NCI-H1092 treated with DMSO at 0.1 percent for 48 hours (cell line): ENCODE results near the gene PPFIA1.

Experiments
- DNase-seq: peaks from one replicate; lab custom pipeline; 2025; lab: John Stamatoyannopoulos, UW

PPFIA1 gene

DNA sequence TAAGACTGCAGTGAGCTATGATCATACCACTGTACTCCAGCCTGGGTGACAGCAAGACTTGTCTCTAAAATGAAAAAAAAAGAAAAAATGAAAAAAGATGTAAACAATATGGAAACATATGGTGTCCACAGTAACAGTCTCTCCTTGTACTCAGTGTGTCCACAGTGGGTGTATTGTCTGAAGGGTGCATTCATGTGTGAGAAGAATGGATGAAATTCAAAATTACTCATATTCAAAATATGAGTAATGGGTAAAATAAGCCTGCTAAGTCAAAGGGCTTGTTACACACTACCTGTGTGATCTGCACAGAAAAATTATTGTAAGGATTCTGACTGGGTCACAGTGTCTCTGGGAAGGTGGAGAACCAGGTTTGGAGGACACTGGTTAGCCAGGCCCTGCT, 26.9 kb downstream of the PPFIA1 start:
- DNase-seq: no peak

GRCh38 chr11:70298243-70298915, 27.9 kb downstream of the PPFIA1 start:
- DNase-seq: no peak

GRCh38 chr11:70299636-70300035, 29.1 kb downstream of the PPFIA1 start:
- DNase-seq: no peak

GRCh38 chr11:70301191-70301590, 30.7 kb downstream of the PPFIA1 start:
- DNase-seq: no peak

DNA sequence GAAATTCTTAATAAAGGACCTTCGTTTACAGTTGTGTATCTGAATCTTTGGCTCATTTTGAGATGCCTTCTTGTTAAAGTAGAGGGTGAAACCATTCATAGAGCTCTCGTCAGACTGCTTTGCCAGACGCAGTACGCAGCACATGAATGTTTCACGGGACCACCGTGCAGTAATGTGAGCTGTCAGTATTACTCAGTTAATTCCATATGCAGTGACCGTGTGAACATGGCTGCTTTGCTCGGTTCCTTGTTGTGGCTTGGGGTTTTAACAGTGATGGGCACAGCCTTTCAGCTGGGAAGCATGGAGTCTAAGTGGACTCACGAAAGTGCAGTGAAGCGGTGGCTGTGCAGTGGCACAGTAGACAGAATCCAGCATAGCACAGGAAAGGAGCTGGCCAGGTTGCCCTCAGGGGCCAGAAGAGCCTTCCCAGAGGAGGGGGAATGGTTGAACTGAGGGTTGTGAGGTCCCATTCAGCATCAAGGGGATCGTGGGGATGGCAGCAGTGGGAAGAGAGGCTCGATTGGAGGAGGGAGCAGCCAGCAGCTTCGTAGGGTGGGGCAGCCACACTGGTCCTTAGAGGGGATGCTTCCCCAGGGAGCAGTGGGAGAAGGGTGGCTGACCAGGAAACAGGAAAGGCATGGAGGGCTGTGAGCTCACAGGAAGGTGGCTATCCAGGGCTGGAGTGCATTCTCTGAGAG, 31.4 kb downstream of the PPFIA1 start:
- no peak for DNase-seq

DNA sequence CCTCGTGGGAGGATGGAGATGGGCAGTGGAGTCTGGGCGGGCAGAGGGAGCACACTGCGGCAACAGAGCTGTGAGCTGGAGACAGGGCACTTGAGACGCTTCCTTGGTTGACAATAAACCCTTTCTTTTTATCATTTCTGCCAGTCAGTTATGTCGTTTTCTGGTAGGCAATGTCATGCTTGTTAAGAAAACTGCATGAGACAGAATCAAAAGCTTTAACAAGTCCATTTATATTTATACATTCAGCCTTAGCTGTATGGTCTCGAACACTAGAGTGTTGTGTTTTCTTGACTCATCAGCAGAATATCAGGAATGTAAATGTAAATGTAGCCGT, 31.9 kb downstream of the PPFIA1 start:
- DNase-seq: no peak

DNA sequence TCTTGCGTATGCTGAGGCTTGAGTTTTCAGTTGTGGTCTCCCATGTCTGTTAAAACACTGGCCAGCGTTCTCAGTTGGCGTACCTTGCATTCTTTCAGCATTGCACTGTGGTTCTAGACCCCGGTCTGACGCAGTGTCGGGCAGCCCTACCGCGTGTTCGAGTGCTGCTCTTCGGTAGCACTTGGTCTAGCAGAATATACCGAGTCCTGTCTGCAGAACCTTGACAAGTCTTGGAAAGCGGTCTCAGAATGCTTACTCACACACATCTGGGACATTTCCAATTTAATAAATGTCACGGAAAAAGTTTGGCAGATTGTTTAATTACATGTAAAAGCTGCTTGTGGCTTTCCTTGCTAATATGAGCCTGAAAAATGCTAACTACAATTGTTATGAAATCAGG, 32.6 kb downstream of the PPFIA1 start:
- no peak for DNase-seq

DNA sequence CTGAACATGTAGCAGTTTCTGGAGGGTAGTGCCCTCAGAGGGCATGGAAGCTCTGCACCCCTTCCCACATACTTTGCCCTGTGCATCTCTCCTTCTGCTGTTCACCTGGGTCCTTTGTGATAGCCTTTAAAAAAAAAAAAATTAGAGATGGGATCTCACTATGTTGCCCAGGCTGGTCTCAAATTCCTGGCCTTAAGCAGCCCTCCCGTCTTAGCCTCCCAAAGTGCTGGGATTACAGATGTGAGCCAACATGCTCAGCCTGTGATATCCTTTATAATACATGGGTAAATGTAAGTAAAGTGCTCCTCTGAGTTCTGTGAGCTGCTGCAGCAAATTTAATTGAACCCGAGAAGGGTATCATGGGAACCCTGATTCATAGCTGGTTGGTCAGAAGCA, 33.7 kb downstream of the PPFIA1 start:
- no peak for DNase-seq

DNA sequence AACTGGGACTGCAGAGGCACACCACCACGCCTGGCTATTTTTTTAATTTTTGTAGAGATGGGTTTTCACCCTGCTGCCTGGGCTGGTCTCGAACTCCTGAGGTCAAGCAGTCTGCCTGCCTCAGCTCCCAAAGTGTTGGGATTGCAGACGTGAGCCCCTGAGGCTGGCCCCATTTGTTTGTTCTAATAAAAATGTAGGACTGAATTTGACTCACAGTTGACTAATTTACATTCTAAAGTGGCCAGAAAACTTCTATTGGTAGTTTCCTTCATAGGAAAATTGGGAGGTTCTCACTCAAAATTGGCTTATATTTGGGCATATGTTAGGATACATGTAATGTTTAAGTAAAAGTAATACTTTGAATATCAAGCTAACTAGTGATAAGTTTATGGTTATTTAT, 35.0 kb downstream of the PPFIA1 start:
- DNase-seq: no peak

GRCh38 chr11:70306586-70307033, 36.1 kb downstream of the PPFIA1 start:
- DNase-seq: no peak

DNA sequence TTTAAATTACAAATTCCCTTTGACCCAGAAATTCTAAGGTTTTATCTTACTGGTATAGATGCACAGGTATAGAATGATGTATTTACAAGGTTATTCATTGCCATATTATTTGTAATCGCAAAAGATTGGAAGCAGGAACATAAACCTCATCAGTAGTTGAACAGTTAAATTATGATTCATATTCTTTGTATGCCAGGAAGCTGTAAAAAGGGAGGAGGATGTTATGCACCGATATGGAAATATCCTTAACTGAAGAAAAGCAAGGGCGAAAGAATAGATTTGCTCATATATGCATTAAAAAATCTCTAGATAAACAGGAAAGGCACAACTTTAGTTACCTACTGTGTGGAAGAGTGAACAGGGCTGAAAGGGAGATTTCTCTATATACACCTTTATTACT, 36.7 kb downstream of the PPFIA1 start:
- no peak for DNase-seq

GRCh38 chr11:70311616-70312015, 41.1 kb downstream of the PPFIA1 start:
- no peak for DNase-seq

GRCh38 chr11:70312401-70313357, 42.2 kb downstream of the PPFIA1 start:
- DNase-seq: no peak

GRCh38 chr11:70313945-70314344, 43.5 kb downstream of the PPFIA1 start:
- no peak for DNase-seq

GRCh38 chr11:70314730-70315129, 44.2 kb downstream of the PPFIA1 start:
- no peak for DNase-seq

GRCh38 chr11:70315716-70316115, 45.2 kb downstream of the PPFIA1 start:
- DNase-seq: no peak

- no peak for DNase-seq
Observed at GRCh38 chr11:70317581-70318305, 47.3 kb downstream of the PPFIA1 start.

GRCh38 chr11:70319396-70320076, 49.0 kb downstream of the PPFIA1 start:
- DNase-seq: no peak

GRCh38 chr11:70322666-70323065, 52.2 kb downstream of the PPFIA1 start:
- DNase-seq: no peak

GRCh38 chr11:70323806-70324205, 53.3 kb downstream of the PPFIA1 start:
- no peak for DNase-seq

DNA sequence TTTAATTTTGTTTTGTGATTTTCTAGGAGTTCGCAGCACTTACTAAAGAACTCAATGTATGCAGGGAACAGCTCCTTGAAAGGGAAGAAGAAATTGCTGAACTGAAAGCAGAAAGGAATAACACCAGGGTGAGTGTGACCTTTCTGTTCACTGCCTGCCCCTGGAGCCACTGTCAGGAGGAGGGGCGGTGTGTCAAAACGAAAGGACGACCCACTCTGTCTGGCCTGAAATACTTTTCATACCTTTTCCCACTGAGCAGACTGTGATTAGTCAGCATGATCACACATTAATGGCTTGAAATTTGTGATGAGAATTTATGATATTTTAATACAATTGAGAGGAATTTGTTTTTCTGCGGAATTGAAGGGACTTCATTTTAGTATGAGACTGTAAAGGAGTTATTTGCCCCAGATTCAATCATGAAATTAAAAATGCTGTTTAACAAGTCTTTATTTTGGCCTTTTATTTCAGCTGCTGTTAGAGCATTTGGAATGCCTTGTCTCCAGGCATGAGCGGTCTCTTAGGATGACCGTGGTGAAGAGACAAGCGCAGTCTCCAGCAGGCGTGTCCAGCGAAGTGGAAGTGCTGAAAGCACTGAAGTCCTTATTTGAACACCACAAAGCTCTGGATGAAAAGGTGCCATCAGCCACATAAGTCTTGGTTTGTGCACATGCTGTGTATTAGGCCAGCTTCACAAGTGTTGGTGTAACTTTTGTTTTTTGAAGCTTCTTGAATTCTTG, 54.1 kb downstream of the PPFIA1 start:
- DNase-seq: no peak
